ENCODE data around the gene WDR86. TPM values are rescaled to one million over a fixed set of nuclear protein-coding genes. Genes with fewer than 3 reads are reported as not detected.

WDR86 gene
- polyA plus RNA-seq, 3 donors from 2014 or later = 0.75 to 2.2 (median 2.2) TPM

- Mint-ChIP-seq H3K9me3 (no peaks in the 10 kb centered on the region), H3K4me1 (peaks cover 9 to 17% of the 10 kb centered on the region in 2 donors), H3K27ac (peak overlapping the region in 3 of 6 donors; percentile 20 to 59 (median 25)), H3K4me3 (no peak overlapping the region), H3K36me3 (peaks cover 34 to 53% (median 37%) of the 10 kb centered on the region in 3 donors), H3K27me3 (ENCODE audit: low read depth in 3 of 3) (peaks cover 0 to under 1% (median 0%) of the 10 kb centered on the region in 3 donors)
- no peak for DNase-seq
These were observed 46.7 kb downstream of the WDR86 start for GRCh38 chr7:151363182-151363581.

- Mint-ChIP-seq H3K27me3 (ENCODE audit: low read depth in 3 of 3) (peaks cover 0 to 2% (median 0%) of the 10 kb centered on the region in 3 donors), H3K4me1 (peaks cover 6 to 12% of the 10 kb centered on the region in 2 donors)
These were observed 48.5 kb downstream of the WDR86 start for GRCh38 chr7:151361193-151361959.

GRCh38 chr7:151352512-151352911, 57.3 kb downstream of the WDR86 start:
- peaks cover 39 to 57% of the 10 kb centered on the region in 2 donors for H3K4me1 Mint-ChIP-seq
- peaks cover 13 to 33% (median 32%) of the 10 kb centered on the region in 3 donors for H3K36me3 Mint-ChIP-seq
- peak overlapping the region in 4 of 5 donors; percentile 68 to 77 (median 73) for H3K4me3 Mint-ChIP-seq
- H3K27ac Mint-ChIP-seq = peak overlapping the region; percentile 80 to 99 (median 96)
- H3K9me3 Mint-ChIP-seq = no peaks in the 10 kb centered on the region
- H3K27me3 Mint-ChIP-seq (ENCODE audit: low read depth in 3 of 3) = peaks cover 0 to 4% (median 0%) of the 10 kb centered on the region in 3 donors
- no peak for DNase-seq

More at GRCh38 chr7:151361193-151361959, 48.5 kb downstream of the WDR86 start:
- peaks cover 39 to 58% (median 43%) of the 10 kb centered on the region in 3 donors for H3K36me3 Mint-ChIP-seq
- no peaks in the 10 kb centered on the region for H3K9me3 Mint-ChIP-seq
- no peak for DNase-seq
- H3K4me3 Mint-ChIP-seq = no peak overlapping the region
- H3K27ac Mint-ChIP-seq = no peak overlapping the region

- H3K4me1 Mint-ChIP-seq = peaks cover 39 to 57% of the 10 kb centered on the region in 2 donors
These were observed 57.9 kb downstream of the WDR86 start for GRCh38 chr7:151351967-151352366.

GRCh38 chr7:151351027-151351426, 58.8 kb downstream of the WDR86 start:
- peak overlapping the region; percentile 63 to 77 (median 69) for H3K4me3 Mint-ChIP-seq
- peak overlapping the region; percentile 92 to 99 (median 96) for H3K27ac Mint-ChIP-seq
- peak in 2 of 3 donors; percentile 24 to 31 for DNase-seq
- no peaks in the 10 kb centered on the region for H3K9me3 Mint-ChIP-seq
- peaks cover 39 to 57% of the 10 kb centered on the region in 2 donors for H3K4me1 Mint-ChIP-seq
- peaks cover 10 to 25% (median 23%) of the 10 kb centered on the region in 3 donors for H3K36me3 Mint-ChIP-seq
- peaks cover 0 to 4% (median 0%) of the 10 kb centered on the region in 3 donors for H3K27me3 Mint-ChIP-seq (ENCODE audit: low read depth in 3 of 3)

More at GRCh38 chr7:151351967-151352366, 57.9 kb downstream of the WDR86 start:
- Mint-ChIP-seq H3K27ac (peak overlapping the region; percentile 92 to 99 (median 96)), H3K9me3 (no peaks in the 10 kb centered on the region), H3K4me3 (peak overlapping the region; percentile 68 to 77 (median 69)), H3K27me3 (ENCODE audit: low read depth in 3 of 3) (peaks cover 0 to 4% (median 0%) of the 10 kb centered on the region in 3 donors), H3K36me3 (peaks cover 13 to 30% (median 29%) of the 10 kb centered on the region in 3 donors)
- DNase-seq = peak; percentile 60 to 67 (median 60)

- H3K4me1 Mint-ChIP-seq = peaks cover 39 to 48% of the 10 kb centered on the region in 2 donors
- peak overlapping the region; percentile 87 to 94 (median 92) for H3K4me3 Mint-ChIP-seq
- H3K9me3 Mint-ChIP-seq = no peaks in the 10 kb centered on the region
- no peak for DNase-seq
- H3K27ac Mint-ChIP-seq = peak overlapping the region; percentile 95 to 100 (median 98)
- H3K36me3 Mint-ChIP-seq = peaks cover 4 to 23% (median 22%) of the 10 kb centered on the region in 3 donors
- H3K27me3 Mint-ChIP-seq (ENCODE audit: low read depth in 3 of 3) = peaks cover 0 to 4% (median 0%) of the 10 kb centered on the region in 3 donors
These were observed 60.4 kb downstream of the WDR86 start for GRCh38 chr7:151349507-151349853.

- Mint-ChIP-seq H3K4me1 (peaks cover 39 to 43% of the 10 kb centered on the region in 2 donors), H3K27me3 (ENCODE audit: low read depth in 3 of 3) (peaks cover 0 to 4% (median 0%) of the 10 kb centered on the region in 3 donors), H3K4me3 (peak overlapping the region in 4 of 5 donors; percentile 8 to 93 (median 68)), H3K9me3 (no peaks in the 10 kb centered on the region), H3K27ac (peak overlapping the region; percentile 95 to 100 (median 98)), H3K36me3 (peaks cover 4 to 18% (median 17%) of the 10 kb centered on the region in 3 donors)
- no peak for DNase-seq
These were observed 60.9 kb downstream of the WDR86 start for GRCh38 chr7:151348970-151349369.

GRCh38 chr7:151347200-151347599, 62.6 kb downstream of the WDR86 start:
- peaks cover 0 to 7% (median 1%) of the 10 kb centered on the region in 3 donors for H3K27me3 Mint-ChIP-seq (ENCODE audit: low read depth in 3 of 3)
- no peak overlapping the region for H3K27ac Mint-ChIP-seq
- H3K36me3 Mint-ChIP-seq = peaks cover 4 to 18% (median 15%) of the 10 kb centered on the region in 3 donors
- no peak overlapping the region for H3K4me3 Mint-ChIP-seq
- H3K9me3 Mint-ChIP-seq = no peaks in the 10 kb centered on the region
- H3K4me1 Mint-ChIP-seq = peaks cover 39 to 47% of the 10 kb centered on the region in 2 donors
- DNase-seq = no peak

- Mint-ChIP-seq H3K4me3 (no peak overlapping the region), H3K36me3 (peaks cover 4 to 12% (median 11%) of the 10 kb centered on the region in 3 donors), H3K27ac (peak overlapping the region in 2 of 6 donors; percentile 34 to 35), H3K4me1 (peaks cover 32 to 42% of the 10 kb centered on the region in 2 donors), H3K9me3 (no peaks in the 10 kb centered on the region), H3K27me3 (ENCODE audit: low read depth in 3 of 3) (peaks cover 1 to 13% (median 6%) of the 10 kb centered on the region in 3 donors)
- no peak for DNase-seq
These were observed 63.4 kb downstream of the WDR86 start for GRCh38 chr7:151346470-151346769.

- H3K4me3 Mint-ChIP-seq = no peak overlapping the region
- H3K4me1 Mint-ChIP-seq = peaks cover 27 to 37% of the 10 kb centered on the region in 2 donors
These were observed 64.0 kb downstream of the WDR86 start for GRCh38 chr7:151345576-151346469.

GRCh38 chr7:151343516-151343915, 66.3 kb downstream of the WDR86 start:
- Mint-ChIP-seq H3K27me3 (ENCODE audit: low read depth in 3 of 3) (peaks cover 6 to 11% (median 6%) of the 10 kb centered on the region in 3 donors), H3K9me3 (no peaks in the 10 kb centered on the region), H3K4me3 (peak overlapping the region; percentile 8 to 92 (median 52)), H3K4me1 (peaks cover 24 to 29% of the 10 kb centered on the region in 2 donors), H3K36me3 (peaks cover 4 to 12% (median 11%) of the 10 kb centered on the region in 3 donors), H3K27ac (peak overlapping the region; percentile 67 to 97 (median 86))
- DNase-seq = no peak

More at GRCh38 chr7:151345576-151346469, 64.0 kb downstream of the WDR86 start:
- DNase-seq = no peak
- peaks cover 4 to 12% (median 11%) of the 10 kb centered on the region in 3 donors for H3K36me3 Mint-ChIP-seq
- H3K27me3 Mint-ChIP-seq (ENCODE audit: low read depth in 3 of 3) = peaks cover 6 to 15% (median 6%) of the 10 kb centered on the region in 3 donors
- no peaks in the 10 kb centered on the region for H3K9me3 Mint-ChIP-seq
- H3K27ac Mint-ChIP-seq = peak overlapping the region in 5 of 6 donors; percentile 34 to 82 (median 73)

- no peaks in the 10 kb centered on the region for H3K9me3 Mint-ChIP-seq
- DNase-seq = no peak
- peak overlapping the region; percentile 79 to 97 (median 92) for H3K27ac Mint-ChIP-seq
- peaks cover 4 to 9% (median 8%) of the 10 kb centered on the region in 3 donors for H3K36me3 Mint-ChIP-seq
- peaks cover 23 to 29% of the 10 kb centered on the region in 2 donors for H3K4me1 Mint-ChIP-seq
- H3K27me3 Mint-ChIP-seq (ENCODE audit: low read depth in 3 of 3) = peaks cover 6 to 11% (median 6%) of the 10 kb centered on the region in 3 donors
- H3K4me3 Mint-ChIP-seq = peak overlapping the region; percentile 89 to 96 (median 91)
These were observed 67.0 kb downstream of the WDR86 start for GRCh38 chr7:151342811-151343210.

- Mint-ChIP-seq H3K36me3 (peaks cover 4 to 9% (median 8%) of the 10 kb centered on the region in 3 donors), H3K9me3 (no peaks in the 10 kb centered on the region), H3K4me3 (peak overlapping the region; percentile 89 to 96 (median 91)), H3K4me1 (peaks cover 23 to 29% of the 10 kb centered on the region in 2 donors), H3K27ac (peak overlapping the region; percentile 79 to 97 (median 92)), H3K27me3 (ENCODE audit: low read depth in 3 of 3) (peaks cover 6 to 12% (median 6%) of the 10 kb centered on the region in 3 donors)
- DNase-seq = peak; percentile 65 to 67 (median 66)
These were observed 67.7 kb downstream of the WDR86 start for GRCh38 chr7:151342102-151342646.

Data from immature natural killer cell (primary cell).